ENCODE results near the gene SIVA1. TPM values are rescaled to one million over a fixed set of nuclear protein-coding genes. Genes with fewer than 3 reads are reported as not detected.

SIVA1 gene
- total and polyA plus RNA-seq, 9 of the 15 experiments (the other 6 are each of a cell fraction or from before 2014, with no cell fraction given), result 4.2 to 186 (median 54.2) TPM

- no peak overlapping the region for H2AFZ ChIP-seq (ENCODE audit: low read depth, low read length)
- BruUV-seq (replicated peaks), result no TSS peak
- in situ Hi-C loops (cut with MboI) (no loop called here), intact Hi-C loops (cut with micrococcal nuclease) (no loop called here)
- no peaks in the 10 kb centered on the region for H4K20me1 ChIP-seq (replicated peaks; ENCODE audit: control insufficient read depth, insufficient read depth, low read length)
- H3K9me1 ChIP-seq (ENCODE audit: control insufficient read depth, insufficient read depth, low read length), result no peaks in the 10 kb centered on the region
- H3K79me2 ChIP-seq (ENCODE audit: control insufficient read depth, insufficient read depth, low read length), result no peaks in the 10 kb centered on the region
- no peak overlapping the region for H3K4me2 ChIP-seq (ENCODE audit: insufficient read depth, low read length)
- no peak for ATAC-seq
- FAIRE-seq, result no peak
- POLR2A ChIA-PET, result interaction anchor here (0.6 kb wide), 1 partner anchor 132 kb away, joined by 3 read pairs; no protein-coding TSS in a partner anchor
- no peak overlapping the region for H3K4me3 ChIP-seq
- CTCF ChIA-PET (ENCODE audit: low intra/inter-chr PET ratio), result no interaction called here
- peaks cover 0 to 24% of the 10 kb centered on the region in 2 experiments; a peak in 2 of 5 replicates for H3K4me1 ChIP-seq (replicated peaks in 1 of 2; ENCODE audit: control insufficient read depth in 2 of 2, insufficient read depth in 2 of 2, low read length in 2 of 2)
- H3K9me3 ChIP-seq (replicated peaks; ENCODE audit: control insufficient read depth, insufficient read depth, low read depth, low read length), result no peaks in the 10 kb centered on the region
- no peaks in the 10 kb centered on the region for H3K27me3 ChIP-seq (ENCODE audit: control insufficient read depth in 2 of 2, insufficient read depth in 2 of 2, low read length in 2 of 2)
- DNase-seq (ENCODE audit: extremely low read depth in 1 of 4, low spot score in 3 of 4), result no peak
- no peak overlapping the region for H3K27ac ChIP-seq (ENCODE audit: extremely low read depth, low read depth, low read length)
- no peaks in the 10 kb centered on the region for H3K36me3 ChIP-seq (ENCODE audit: control insufficient read depth, insufficient read depth, low read length)
- 78% methylated on average over 7 of the region's 10 CpGs for WGBS (ENCODE audit: insufficient coverage, low coverage, missing lambda C conversion rate)
- TF ChIP-seq STAT5A (IDR thresholded peaks at IDR 0.05; ENCODE audit: borderline replicate concordance, low read length), result no peak
- TF ChIP-seq PHF21A (IDR thresholded peaks at IDR 0.05; ENCODE audit: borderline replicate concordance, low read depth), result no peak
- no peak for TF ChIP-seq HES1 (IDR thresholded peaks at IDR 0.05; ENCODE audit: low read depth)
- TF ChIP-seq VEZF1 (CRISPR knock-in tag; IDR thresholded peaks at IDR 0.05), result no peak
- no peak overlapping the region for H3K9ac ChIP-seq (ENCODE audit: insufficient read depth in 1 of 2, low read depth in 2 of 2, low read length in 2 of 2)
Observed at GRCh38 chr14:104744484-104744883, 8.5 kb upstream of the SIVA1 start.

All from K562 (cell line).